Mucosa of descending colon (tissue), 3 donors: ENCODE results near the gene POU2F2. TPM values are rescaled to one million over a fixed set of nuclear protein-coding genes. Genes with fewer than 3 reads are reported as not detected.

Experiments used
- ATAC-seq: fragments of 200-7000 bp; cut with Tn5 transposase; one replicate; pipeline ENCODE4 v1.9.1; 2020; ENCODE audit warnings: mild to moderate bottlenecking, moderate library complexity
- DNase-seq, 3 donors: peaks; one replicate each; pipeline ENCODE4 v3.0.0-alpha.2; 2020
- H3K36me3 ChIP-seq: fragments of 200-600 bp; one replicate; pipeline ENCODE4 v1.8.0; 2021; ENCODE audit warnings: low read depth, mild to moderate bottlenecking
- H3K4me1 ChIP-seq: fragments of 200-600 bp; one replicate; pipeline ENCODE4 v1.8.0; 2021; ENCODE audit warnings: low read depth, mild to moderate bottlenecking
- H3K4me3 ChIP-seq: fragments of 200-600 bp; one replicate; pipeline ENCODE4 v1.8.0; 2021; ENCODE audit warnings: mild to moderate bottlenecking
- H3K9me3 ChIP-seq: fragments of 200-600 bp; one replicate; pipeline ENCODE4 v1.8.0; 2021; ENCODE audit warnings: mild to moderate bottlenecking
- intact Hi-C, 2 donors: fragments of 100-400 bp; cut with DNase I in 1 of 2; cut with micrococcal nuclease in 1 of 2; formaldehyde crosslinking; loops; one replicate each; pipeline versions ENCODE4 v1.11.0 to v1.11.1; 2022; cut with DNase I, micrococcal nuclease
- total RNA-seq, 3 donors: library from RNA; stranded (reverse); fragmentation: NEBNext Ultra II Directional in 2 of 3; extraction: Animal tissue kit (Norgen Biotek cat#: 25700) in 2 of 3; gene quantifications; one replicate each; pipeline versions ENCODE4 v1.2.1 to v1.2.4, GENCODE V29; 2021 to 2023
- TF ChIP-seq, protein P1 (sequence below): fragments of 200-600 bp; IDR thresholded peaks from one replicate; pipeline ENCODE4 v1.8.0; 2022; ENCODE audit warnings: antibody characterized with exemption, mild to moderate bottlenecking
- donor health status: DM: no; HTN: no; CAD: no; lungs with moderate emphysema.
- donor health status: DM: no; HTN: no; CAD: no.
- donor health status: DM: no; HTN: yes; CAD: no.

The POU2F2 gene
- total RNA-seq, 3 donors from 2014 or later: 3.9 to 6.8 (median 6.1) TPM

DNA sequence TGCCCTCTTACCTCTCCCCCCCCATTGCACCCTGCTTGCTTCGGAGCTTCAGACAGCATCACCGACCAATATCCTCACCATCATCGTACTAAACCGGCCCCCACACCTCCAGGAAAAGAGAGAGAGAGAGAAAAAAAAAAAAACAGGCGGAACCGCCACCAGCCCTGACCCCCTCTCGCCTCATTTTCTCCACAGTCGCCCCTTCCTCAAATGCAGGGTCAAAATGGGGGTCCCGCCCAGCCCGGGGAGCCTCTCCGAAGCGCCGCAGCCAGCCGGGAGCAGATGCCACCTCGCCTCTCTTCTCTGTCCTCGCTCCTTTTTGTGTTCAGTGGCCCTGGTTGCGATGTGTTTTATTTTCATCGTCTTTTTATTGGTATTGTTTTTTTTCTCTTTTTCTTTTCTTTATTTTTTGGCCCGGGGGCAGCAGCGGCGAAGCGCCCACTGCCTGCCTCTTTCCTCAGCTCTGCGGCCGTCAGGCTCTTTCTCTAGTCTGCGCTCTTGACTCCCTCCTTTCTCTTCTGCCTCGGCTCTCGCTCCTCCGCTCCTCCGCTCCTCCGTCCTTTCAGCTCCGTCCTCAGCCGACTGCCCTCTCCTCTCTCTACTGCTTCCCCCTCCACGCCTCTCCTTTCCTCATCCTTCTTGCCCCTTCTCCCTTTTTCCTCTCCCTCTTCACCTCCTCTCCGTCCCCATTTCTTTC lies 43.9 kb upstream of the POU2F2 start:
- Histone ChIP-seq H3K36me3 (no peaks in the 10 kb centered on the region), H3K9me3 (no peaks in the 10 kb centered on the region), H3K4me1 (peaks cover 13% of the 10 kb centered on the region), H3K4me3 (no peak overlapping the region)
- intact Hi-C loops: no loop called here
- DNase-seq (no peak), ATAC-seq (peak; percentile 33)
- TF ChIP-seq, protein P1, sequence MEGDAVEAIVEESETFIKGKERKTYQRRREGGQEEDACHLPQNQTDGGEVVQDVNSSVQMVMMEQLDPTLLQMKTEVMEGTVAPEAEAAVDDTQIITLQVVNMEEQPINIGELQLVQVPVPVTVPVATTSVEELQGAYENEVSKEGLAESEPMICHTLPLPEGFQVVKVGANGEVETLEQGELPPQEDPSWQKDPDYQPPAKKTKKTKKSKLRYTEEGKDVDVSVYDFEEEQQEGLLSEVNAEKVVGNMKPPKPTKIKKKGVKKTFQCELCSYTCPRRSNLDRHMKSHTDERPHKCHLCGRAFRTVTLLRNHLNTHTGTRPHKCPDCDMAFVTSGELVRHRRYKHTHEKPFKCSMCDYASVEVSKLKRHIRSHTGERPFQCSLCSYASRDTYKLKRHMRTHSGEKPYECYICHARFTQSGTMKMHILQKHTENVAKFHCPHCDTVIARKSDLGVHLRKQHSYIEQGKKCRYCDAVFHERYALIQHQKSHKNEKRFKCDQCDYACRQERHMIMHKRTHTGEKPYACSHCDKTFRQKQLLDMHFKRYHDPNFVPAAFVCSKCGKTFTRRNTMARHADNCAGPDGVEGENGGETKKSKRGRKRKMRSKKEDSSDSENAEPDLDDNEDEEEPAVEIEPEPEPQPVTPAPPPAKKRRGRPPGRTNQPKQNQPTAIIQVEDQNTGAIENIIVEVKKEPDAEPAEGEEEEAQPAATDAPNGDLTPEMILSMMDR: no peak

DNA sequence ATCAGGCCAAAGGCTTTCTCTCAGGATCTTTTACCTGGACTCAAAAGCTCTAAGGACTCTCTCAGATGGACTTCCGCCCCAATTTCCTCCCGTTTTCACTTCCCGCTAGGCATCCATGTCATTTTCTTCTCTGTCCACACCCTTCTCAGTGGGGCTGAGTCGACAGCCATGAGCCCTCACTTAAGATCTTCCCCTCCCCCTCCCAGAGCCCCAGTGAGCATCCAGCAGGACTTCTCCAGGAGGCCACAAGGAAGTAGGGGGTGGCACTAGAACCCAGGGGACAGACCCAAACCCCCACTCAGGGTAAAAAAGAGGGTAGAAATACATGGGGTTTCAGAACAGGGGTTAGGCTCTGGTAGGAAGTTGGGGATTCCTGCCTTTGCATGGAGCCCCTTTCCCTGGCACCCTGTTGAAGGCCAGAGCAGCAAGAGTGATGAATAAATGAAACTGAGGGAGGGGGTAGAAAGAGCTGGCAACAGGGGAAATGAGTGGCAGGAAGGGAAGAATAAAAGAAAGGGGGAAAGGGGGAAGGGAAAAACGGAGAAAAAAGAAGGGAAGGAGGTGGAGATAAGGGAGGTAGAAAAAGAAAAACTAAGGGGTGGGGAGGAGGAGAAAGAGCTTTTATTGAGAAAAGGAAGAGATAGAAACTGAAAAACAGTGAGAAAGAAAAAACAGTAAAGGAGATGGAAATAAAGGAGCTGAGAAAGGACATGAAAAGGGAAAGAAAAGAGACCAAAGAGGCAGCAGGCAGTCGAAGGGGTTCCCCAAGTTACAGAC lies 42.9 kb upstream of the POU2F2 start:
- no peaks in the 10 kb centered on the region for H3K36me3 ChIP-seq
- intact Hi-C loops: no loop called here
- TF ChIP-seq, protein P1: no peak
- H3K9me3 ChIP-seq: no peaks in the 10 kb centered on the region
- H3K4me3 ChIP-seq: no peak overlapping the region
- peaks cover 13% of the 10 kb centered on the region for H3K4me1 ChIP-seq
- ATAC-seq: no peak
- no peak for DNase-seq

DNA sequence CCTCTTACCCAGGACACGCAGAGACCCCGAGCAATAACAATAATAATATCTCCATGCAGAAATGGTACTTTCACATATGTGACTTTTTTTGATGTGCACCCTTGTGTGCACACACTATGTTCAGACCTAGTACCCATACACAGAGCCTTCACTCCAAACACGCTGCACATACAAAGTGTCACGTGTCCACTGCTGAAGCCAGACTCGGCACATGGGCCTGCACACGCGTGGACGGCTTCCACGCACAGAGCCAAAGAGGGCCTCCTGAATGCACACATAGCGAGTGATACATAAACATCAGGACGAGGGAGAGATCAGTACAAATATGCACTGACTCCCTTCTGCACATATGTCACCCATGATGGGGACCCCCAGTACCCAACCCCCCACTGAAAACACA lies 41.9 kb upstream of the POU2F2 start:
- TF ChIP-seq, protein P1: no peak
- no peak overlapping the region for H3K4me3 ChIP-seq
- intact Hi-C loops: no loop called here
- peaks cover 13% of the 10 kb centered on the region for H3K4me1 ChIP-seq
- H3K36me3 ChIP-seq: no peaks in the 10 kb centered on the region
- no peak for DNase-seq
- ATAC-seq: no peak
- no peaks in the 10 kb centered on the region for H3K9me3 ChIP-seq

DNA sequence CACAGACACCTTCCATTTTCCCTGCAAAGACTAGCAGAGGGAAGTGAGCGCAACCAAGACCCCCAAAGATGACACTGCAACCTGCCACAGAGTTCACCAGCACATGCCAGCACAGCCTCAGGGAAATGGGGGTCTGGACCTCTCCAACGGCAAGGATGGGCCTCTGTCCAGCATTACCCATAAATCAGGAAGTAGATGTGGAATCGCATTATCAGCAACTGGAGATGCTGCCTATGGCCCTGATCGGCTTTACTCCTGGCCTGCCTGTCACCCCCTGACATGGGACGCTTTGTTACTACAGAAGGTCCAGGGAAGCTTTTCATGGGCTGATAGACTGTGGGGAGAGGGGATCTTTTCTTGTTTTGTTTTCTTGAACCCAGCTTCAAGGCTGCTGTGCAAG lies 41.4 kb upstream of the POU2F2 start:
- TF ChIP-seq, protein P1: no peak
- peaks cover 13% of the 10 kb centered on the region for H3K4me1 ChIP-seq
- no peak for DNase-seq
- no peak overlapping the region for H3K4me3 ChIP-seq
- no peak for ATAC-seq
- no peaks in the 10 kb centered on the region for H3K36me3 ChIP-seq
- intact Hi-C loops: no loop called here
- H3K9me3 ChIP-seq: no peaks in the 10 kb centered on the region

DNA sequence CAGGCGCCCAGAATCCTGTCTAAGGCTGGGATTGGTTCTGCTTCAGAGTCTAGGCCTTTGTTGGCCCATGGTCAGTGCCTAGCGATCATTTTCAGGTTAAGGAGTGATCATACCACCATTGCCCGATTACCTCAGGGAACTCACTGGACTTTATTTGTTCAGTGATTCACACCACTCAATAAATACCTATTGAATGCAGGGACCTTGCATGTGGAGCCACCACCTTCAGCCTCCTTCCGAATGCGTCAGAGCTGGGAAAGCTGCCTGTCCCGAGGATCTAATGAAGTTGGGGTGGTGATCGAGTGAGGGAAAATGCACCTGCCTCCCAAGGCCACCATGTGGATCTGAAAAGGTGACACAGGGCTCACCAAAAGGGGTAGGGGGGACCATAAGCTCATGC lies 40.0 kb upstream of the POU2F2 start:
- DNase-seq (no peak), ATAC-seq (no peak)
- intact Hi-C loops: no loop called here
- TF ChIP-seq, protein P1: no peak
- Histone ChIP-seq H3K9me3 (no peaks in the 10 kb centered on the region), H3K4me1 (peaks cover 11% of the 10 kb centered on the region), H3K4me3 (no peak overlapping the region), H3K36me3 (no peaks in the 10 kb centered on the region)
